ENCODE measurements around the gene NHSL2.

NHSL2 gene

GRCh38 chrX:72115380-72115779, 204.7 kb downstream of the NHSL2 start:
- no peak for DNase-seq

- no peak for DNase-seq
Measured at GRCh38 chrX:72117636-72118210, 207.1 kb downstream of the NHSL2 start.

- no peak for DNase-seq
Measured at GRCh38 chrX:72120837-72121236, 210.2 kb downstream of the NHSL2 start.

GRCh38 chrX:72121383-72121782, 210.7 kb downstream of the NHSL2 start:
- DNase-seq: peak; percentile 42

- no peak for DNase-seq
Measured at GRCh38 chrX:72122621-72123337, 212.1 kb downstream of the NHSL2 start.

DNA sequence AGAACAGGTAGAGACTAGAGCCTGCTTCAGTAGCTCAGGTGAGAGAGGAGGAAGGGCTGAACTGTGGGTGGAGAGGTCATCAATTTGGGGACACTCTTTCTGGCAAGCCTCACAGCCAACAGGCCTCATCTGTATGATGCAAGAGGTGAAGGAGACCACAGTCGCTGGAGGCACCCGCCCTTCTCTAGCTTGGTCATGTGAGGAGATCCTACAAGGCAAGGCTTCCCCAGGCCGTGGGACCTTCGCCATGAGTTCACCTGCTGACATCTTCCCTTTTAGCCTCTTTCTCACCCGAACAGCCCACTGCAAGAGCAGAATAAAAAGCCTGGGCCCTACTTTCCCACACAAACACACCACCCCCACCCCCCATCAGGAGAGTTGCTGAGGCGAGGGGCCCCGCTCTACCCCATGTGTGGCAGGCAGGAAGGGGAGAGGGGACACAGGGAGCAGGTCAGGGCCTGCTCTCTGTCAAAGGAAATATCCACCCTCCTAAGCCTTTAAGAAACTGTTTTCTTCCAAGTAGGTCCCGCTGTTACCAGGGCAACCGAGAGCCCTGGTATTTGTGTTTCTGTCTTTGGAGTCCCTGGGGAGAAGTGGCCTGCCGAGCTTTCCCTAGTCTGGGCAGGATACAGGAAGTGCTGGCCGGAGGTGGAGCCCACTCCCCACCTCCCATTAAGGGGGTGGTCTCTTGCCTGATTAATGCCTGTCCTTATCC, 213.0 kb downstream of the NHSL2 start:
- no peak for DNase-seq

DNA sequence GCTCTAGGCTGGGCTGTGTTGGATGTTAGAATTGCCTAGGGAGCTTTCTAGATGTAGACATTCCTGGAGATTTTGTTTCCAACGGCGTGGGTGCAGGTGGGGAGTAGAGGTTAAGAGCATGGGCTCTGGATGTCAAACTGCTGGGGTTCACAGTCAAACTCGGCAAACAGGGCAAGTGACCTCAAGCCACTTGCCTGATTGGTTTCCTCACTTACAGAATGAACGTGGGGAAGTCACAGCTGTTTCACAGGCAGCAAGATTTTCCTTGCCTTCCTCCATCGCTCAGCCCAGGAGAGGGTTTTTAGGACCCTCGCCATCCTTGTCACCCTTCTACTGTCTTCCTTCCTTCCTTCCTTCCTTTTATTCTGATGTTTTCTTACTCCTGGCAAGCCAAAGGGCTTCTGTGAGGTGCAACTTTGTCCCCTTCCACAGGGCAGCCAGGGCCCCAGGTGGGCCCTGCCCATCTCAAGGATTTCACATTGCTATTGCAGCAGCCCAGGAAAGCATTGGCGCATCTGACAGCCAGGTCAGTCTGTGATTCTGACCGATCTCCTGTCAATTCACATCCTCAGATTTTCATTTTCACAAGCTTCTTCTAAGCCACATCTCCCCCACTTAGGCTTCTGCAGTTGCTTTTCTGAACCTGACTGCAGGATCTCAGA, 214.0 kb downstream of the NHSL2 start:
- no peak for DNase-seq

- DNase-seq: no peak
Measured at GRCh38 chrX:72125331-72126047, 214.8 kb downstream of the NHSL2 start.

- DNase-seq: no peak
Measured at GRCh38 chrX:72126048-72126415, 215.4 kb downstream of the NHSL2 start.

GRCh38 chrX:72126539-72127140, 216.0 kb downstream of the NHSL2 start:
- peak; percentile 86 for DNase-seq

DNA sequence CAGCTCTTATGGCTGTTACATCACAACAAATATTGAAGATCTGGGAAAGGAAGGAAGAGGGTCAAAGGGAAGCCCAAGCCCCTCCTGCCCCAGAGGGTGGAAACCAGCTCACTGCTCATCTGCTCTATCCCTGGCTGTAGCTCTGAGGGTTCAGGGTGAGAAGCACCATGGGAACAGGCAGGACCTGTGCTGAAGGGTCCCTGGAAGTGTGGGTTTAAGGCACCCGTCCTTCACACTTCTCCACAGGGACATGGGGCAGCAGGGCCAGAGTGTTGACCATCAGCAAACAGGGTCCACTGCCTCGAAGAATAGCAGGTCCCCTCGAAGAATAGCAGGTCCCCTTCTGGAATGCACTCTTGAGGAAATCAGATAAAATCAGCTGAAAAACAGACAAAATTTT, 216.7 kb downstream of the NHSL2 start:
- no peak for DNase-seq

DNA sequence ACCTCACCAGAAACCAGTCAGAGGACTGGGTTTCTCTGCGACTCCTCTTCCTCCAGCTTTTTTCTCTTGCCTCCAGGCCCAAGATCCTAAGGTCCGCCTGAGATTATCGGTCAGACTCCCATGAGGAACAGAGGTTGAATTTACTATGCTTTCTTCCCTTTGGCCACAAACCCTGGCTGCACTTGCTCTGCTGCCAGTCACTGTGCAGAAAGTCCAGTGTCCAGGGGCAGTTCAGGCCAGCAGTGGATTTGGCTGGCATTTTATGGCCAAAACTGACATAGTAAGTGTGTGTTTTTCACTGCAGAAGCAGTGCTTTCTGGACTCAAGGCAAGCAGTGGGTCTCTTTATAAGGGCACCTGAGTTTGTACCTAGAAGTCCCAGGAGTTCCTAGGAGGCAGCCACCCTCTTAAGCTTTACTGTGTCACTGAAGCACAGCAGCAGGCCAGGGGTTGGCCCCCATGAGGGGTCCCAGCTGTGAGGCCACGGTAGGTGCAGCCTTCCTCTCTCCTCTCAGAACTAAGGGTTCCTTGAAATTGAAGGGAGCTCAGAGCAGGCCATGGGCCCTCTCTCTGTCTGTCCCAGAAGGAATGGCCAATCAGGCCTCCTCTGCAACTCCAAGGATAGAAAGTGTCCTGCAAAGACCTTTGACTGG, 217.7 kb downstream of the NHSL2 start:
- DNase-seq: no peak

DNA sequence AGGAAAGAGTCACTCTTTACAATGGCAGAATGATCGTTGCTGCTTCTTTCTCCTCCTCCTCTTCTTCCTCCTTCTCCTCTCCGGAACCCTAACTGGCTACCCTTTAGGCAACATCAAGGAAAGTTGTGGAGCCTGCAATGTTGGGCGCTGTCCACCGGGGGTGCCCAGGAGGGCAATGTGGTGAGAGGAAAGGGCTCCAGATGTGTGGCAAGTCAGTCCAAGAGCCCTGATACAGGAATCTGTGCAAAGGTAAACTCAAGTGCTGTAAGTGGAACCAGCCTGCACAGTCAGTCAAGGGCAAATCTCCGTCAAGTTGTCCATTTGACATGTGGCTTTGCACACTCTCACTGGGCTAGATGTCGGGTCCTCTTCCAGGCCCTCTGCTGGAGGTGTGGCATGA, 218.2 kb downstream of the NHSL2 start:
- peak; percentile 32 for DNase-seq

- no peak for DNase-seq
Measured at GRCh38 chrX:72129661-72130060, 219.0 kb downstream of the NHSL2 start.

DNA sequence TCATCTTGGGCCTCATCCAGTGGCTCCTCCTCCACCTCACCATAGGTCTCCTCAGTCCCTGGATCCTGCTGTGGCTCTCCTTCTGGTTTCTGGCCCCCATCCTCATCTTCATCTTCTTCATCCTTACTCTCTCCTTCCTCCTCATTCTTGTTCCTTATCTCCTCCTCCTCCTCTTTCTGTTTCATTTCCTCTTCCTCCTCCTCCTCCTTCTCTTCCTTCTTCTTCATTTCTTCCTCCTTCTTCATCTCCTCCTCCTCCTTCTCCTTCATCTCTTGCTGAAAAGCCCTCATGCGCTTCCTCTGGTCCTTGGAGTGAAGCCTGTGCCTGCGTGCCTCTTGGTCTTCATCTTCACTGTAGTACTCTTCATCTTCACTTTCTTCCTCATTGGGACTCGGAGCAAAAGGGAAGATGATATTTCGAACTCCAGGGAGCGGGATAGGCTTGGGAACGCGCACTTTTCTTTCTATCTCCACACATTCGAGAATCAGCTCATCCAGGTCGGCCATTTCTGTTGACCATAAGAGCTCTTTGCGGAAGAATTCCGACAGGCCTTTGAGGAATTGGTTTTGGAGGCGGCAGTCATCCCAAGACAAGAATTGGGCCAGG, 219.6 kb downstream of the NHSL2 start:
- DNase-seq: no peak

- DNase-seq: no peak
Measured at GRCh38 chrX:72130762-72131250, 220.2 kb downstream of the NHSL2 start.

DNA sequence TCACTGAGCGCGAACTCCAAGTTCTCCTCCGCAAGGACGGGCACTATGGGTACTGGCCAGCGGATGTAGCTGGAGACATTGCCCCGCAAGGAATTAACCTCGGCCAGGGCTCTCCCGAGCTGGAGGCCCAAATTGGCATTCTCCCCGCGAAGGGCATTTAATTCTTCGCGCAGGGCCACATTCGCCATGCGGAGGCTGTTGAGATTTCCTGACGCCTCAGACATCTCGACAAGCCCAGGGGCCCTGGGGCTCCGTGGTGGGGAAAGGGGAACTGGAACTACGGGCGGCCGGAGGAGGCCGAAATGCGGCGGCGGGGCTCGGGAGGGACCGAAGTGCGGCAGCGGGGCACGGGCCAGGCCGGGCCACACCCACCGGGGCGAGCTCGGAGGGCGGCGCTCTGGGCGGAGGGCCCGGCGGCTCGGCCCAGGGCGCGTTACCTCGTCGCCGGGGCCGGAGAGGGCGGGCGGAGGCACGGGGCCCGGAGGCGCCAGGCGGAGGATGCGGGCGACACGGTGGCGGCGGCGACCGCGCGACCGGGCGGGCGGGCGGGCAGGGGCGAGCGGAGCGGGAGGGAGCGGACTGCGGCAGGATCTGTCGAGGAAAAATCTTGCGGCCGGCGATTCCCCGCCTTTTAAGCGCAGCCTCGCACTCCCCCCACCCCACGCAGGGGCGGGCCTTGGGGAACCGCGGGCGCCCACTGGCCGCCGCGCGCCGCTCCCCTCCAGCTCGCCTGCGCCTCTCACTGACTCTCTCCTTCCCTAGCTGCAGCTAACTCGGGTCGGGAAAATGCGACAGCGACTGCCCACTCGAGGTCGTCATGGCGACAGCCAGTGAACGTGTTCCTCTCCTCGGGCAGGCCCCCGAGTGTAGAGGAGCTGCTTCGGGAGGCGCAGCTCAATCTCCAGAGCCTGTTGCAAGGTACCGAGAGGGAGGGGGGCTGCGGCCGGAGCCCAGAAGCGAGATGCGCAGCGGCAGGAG, 221.0 kb downstream of the NHSL2 start, which contains the start of gene RTL5:
Gene RTL5, minus strand, starts transcription at position 599 of the 978 bp plus-strand sequence.
- no peak for DNase-seq

- DNase-seq: no peak
Measured at GRCh38 chrX:72132456-72132855, 221.8 kb downstream of the NHSL2 start.

DNA sequence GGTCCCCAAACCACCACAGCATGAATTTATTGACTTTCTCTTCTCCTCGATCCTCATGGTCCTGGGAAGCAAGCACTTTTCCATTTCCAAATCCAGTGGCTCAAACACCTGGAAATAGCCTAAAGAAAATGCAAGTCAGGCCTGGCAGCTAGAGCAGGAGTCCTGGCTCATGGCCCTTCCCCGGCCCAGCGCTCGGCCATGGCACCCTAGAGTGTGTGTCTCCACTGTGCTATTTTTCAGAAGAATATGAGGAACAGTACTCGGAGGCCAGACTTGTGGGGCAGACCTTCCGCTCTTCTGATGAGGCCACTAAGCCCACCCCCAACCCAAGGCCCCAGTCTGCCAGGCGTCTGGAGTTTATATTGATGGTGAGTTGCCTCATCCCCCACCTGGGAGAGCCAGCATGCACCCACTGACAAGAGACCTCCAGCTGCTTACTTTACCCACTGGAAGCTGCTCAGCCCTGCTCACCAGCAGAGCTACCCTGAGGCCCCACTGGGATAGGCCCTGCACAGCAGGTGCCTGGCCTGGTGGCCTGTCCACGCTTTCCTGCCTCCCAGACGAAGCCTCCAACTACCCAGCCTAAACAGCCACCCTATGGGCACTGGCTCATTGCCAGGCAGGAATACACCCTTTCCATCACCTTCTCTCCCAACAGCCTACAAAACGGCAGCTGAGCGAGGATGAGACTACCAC, 223.4 kb downstream of the NHSL2 start:
- no peak for DNase-seq
